HepG2 (cell line): ENCODE results near the gene KCND3. TPM values are rescaled to one million over a fixed set of nuclear protein-coding genes. Genes with fewer than 3 reads are reported as not detected.

Source experiments
- AGO2 ChIP-seq: fragments of 200-400 bp; formaldehyde crosslinking; optimal IDR thresholded peaks from 2 replicates; pipeline ENCODE3; 2017; ENCODE audit warnings: mild to moderate bottlenecking, low read depth, low read length, moderate library complexity
- KIAA2018 ChIP-seq: sonication (generic); formaldehyde crosslinking; IDR thresholded peaks from 2 replicates; pipeline ENCODE4 v1.5.0; 2020; ENCODE audit warnings: mild to moderate bottlenecking, missing genetic modification reagents, borderline replicate concordance
- MAX ChIP-seq: IDR thresholded peaks from 2 replicates; pipeline ENCODE4 v1.6.1; 2012; ENCODE audit warnings: inconsistent platforms
- NFRKB ChIP-seq: fragments of 450-650 bp; IDR thresholded peaks from 2 replicates; pipeline ENCODE4 v1.6.1; 2017
- PRDM15 ChIP-seq: sonication (generic); formaldehyde crosslinking; IDR thresholded peaks from 2 replicates; pipeline ENCODE4 v1.4.0; 2020; ENCODE audit warnings: missing genetic modification reagents
- PTBP1 ChIP-seq: fragments of 200-400 bp; formaldehyde crosslinking; IDR thresholded peaks from 2 replicates; pipeline ENCODE4 v1.6.1; 2018; ENCODE audit warnings: low read length, low read depth; ENCODE audit not compliant: poor library complexity, severe bottlenecking
- RFXANK ChIP-seq: IDR thresholded peaks from 2 replicates; pipeline ENCODE4 v1.6.1; 2016
- SIN3A ChIP-seq: IDR thresholded peaks from 2 replicates; pipeline ENCODE4 v1.6.1; 2011; ENCODE audit warnings: low read depth, mild to moderate bottlenecking, control low read depth, low read length, borderline replicate concordance
- ZFP82 ChIP-seq: sonication (generic); formaldehyde crosslinking; IDR thresholded peaks from 2 replicates; pipeline ENCODE4 v1.5.1; 2020; ENCODE audit warnings: mild to moderate bottlenecking, missing genetic modification reagents, borderline replicate concordance
- ZNF337 ChIP-seq: sonication (generic); formaldehyde crosslinking; IDR thresholded peaks from 2 replicates; pipeline ENCODE4 v1.5.1; 2020; ENCODE audit warnings: missing genetic modification reagents, low read depth, mild to moderate bottlenecking, borderline replicate concordance
- ZNF740 ChIP-seq: sonication (generic); formaldehyde crosslinking; IDR thresholded peaks from 2 replicates; pipeline ENCODE4 v1.4.0; 2020; ENCODE audit warnings: missing genetic modification reagents
- polyA plus RNA-seq, 8 experiments: library from polyadenylated mRNA; depleted of rRNA in 3 of 8; stranded (reverse) in 7 of 8; unstranded in 1 of 8; fragments of >200 nt; fragmentation: Illumina TruSeq in 4 of 8; extraction: Trizol in 4 of 8; gene quantifications; 2 replicates each; pipeline versions ENCODE4 v1.2.1 to v1.2.3, GENCODE V29; 2011 to 2016; ENCODE audit warnings: low read depth in 4 of 8, missing spikeins in 1 of 8, mixed read lengths in 1 of 8; ENCODE audit not compliant: insufficient read depth in 1 of 8
- total RNA-seq, 5 experiments: library from RNA; depleted of rRNA; stranded (reverse); fragments of >200 nt; fragmentation: Illumina TruSeq; extraction: Trizol; gene quantifications; 2 replicates each; pipeline ENCODE4 v1.2.3, GENCODE V29; 2016; ENCODE audit warnings: low read depth in 1 of 5

Gene KCND3
- total and polyA plus RNA-seq, 2 of the 13 experiments (the other 11 are each of a cell fraction or from before 2014, with no cell fraction given): 0.04 TPM; not detected in 1

GRCh38 chr1:111725192-111725591 lies 264.3 kb downstream of the KCND3 start (continued):
- TF ChIP-seq KIAA2018 (CRISPR knock-in tag) (no peak), RFXANK (CRISPR knock-in tag) (no peak), SIN3A (no peak), PTBP1 (no peak), ZNF740 (CRISPR knock-in tag) (peak; percentile 81), NFRKB (no peak), MAX (peak; percentile 43; the same call in 1 of the 2 replicates), ZNF337 (no peak), AGO2 (peak; percentile 48), ZFP82 (CRISPR knock-in tag) (no peak), PRDM15 (CRISPR knock-in tag) (no peak)
